Tongue (tissue), 2 donors: ENCODE measurements around the gene CTAG1B. TPM values are rescaled to one million over a fixed set of nuclear protein-coding genes. Genes with fewer than 3 reads are reported as not detected.
"Not testable (repeated sequence)": the region's sequence is repeated elsewhere in the genome, so short reads cannot be mapped to it uniquely, and the experiment has no call there.

Experiments used
- DNase-seq: peaks from one replicate; pipeline ENCODE4 v3.0.0-alpha.2; 2015
- total RNA-seq: library from RNA; depleted of rRNA; stranded (reverse); fragments of >200 nt; gene quantifications from one replicate; pipeline ENCODE4 v1.2.3, GENCODE V29; 2014

CTAG1B gene
- not detected for total RNA-seq

GRCh38 chrX:154619182-154619581, at the start of gene CTAG1B:
TSS of gene CTAG1B (minus strand) at chrX:154619282. CDS start at chrX:154619218, 64 bp downstream.
- not testable (repeated sequence) for DNase-seq

GRCh38 chrX:154661899-154662298, 42.8 kb upstream of the CTAG1B start:
- no peak for DNase-seq

- DNase-seq = no peak
These were observed 42.1 kb upstream of the CTAG1B start for GRCh38 chrX:154661170-154661569.

GRCh38 chrX:154660541-154660940, 41.5 kb upstream of the CTAG1B start:
- DNase-seq = no peak

- DNase-seq = no peak
These were observed 39.9 kb upstream of the CTAG1B start for GRCh38 chrX:154658957-154659356.

- DNase-seq = no peak
These were observed 39.1 kb upstream of the CTAG1B start for GRCh38 chrX:154658187-154658586.

GRCh38 chrX:154657226-154657805, 38.2 kb upstream of the CTAG1B start:
- no peak for DNase-seq

GRCh38 chrX:154655786-154656185, 36.7 kb upstream of the CTAG1B start:
- DNase-seq = no peak

GRCh38 chrX:154655346-154655745, 36.3 kb upstream of the CTAG1B start:
- no peak for DNase-seq

- no peak for DNase-seq
These were observed 35.8 kb upstream of the CTAG1B start for GRCh38 chrX:154654925-154655324.

- no peak for DNase-seq
These were observed 35.3 kb upstream of the CTAG1B start for GRCh38 chrX:154654372-154654771.

- not testable (repeated sequence) for DNase-seq
These were observed 34.3 kb upstream of the CTAG1B start, which contains the start of gene CTAG2 for GRCh38 chrX:154653413-154653812. TSS of gene CTAG2 (minus strand) at chrX:154653579. CDS start at chrX:154653515, 64 bp downstream.

- no peak for DNase-seq
These were observed 33.9 kb upstream of the CTAG1B start for GRCh38 chrX:154653048-154653401.

GRCh38 chrX:154652311-154653047, 33.4 kb upstream of the CTAG1B start:
- no peak for DNase-seq

- no peak for DNase-seq
These were observed 31.1 kb upstream of the CTAG1B start for GRCh38 chrX:154650221-154650510.

GRCh38 chrX:154649503-154650220, 30.6 kb upstream of the CTAG1B start:
- no peak for DNase-seq

GRCh38 chrX:154648931-154649330, 29.8 kb upstream of the CTAG1B start:
- no peak for DNase-seq

- DNase-seq = not testable (repeated sequence)
These were observed 26.8 kb upstream of the CTAG1B start for GRCh38 chrX:154645745-154646378.

- DNase-seq = not testable (repeated sequence)
These were observed 24.6 kb upstream of the CTAG1B start for GRCh38 chrX:154643708-154644107.

GRCh38 chrX:154641740-154642139, 22.7 kb upstream of the CTAG1B start:
- not testable (repeated sequence) for DNase-seq

- DNase-seq = not testable (repeated sequence)
These were observed 14.6 kb upstream of the CTAG1B start for GRCh38 chrX:154633661-154634060.

GRCh38 chrX:154630949-154631348, 11.9 kb upstream of the CTAG1B start:
- DNase-seq = not testable (repeated sequence)

GRCh38 chrX:154628960-154629359, 9.9 kb upstream of the CTAG1B start:
- not testable (repeated sequence) for DNase-seq
